Adipocyte (in vitro differentiated cells): Measurements from ENCODE around the gene RNF114.
A peak's percentile ranks its signal among the peaks of the same experiment; 100 is the strongest.
"Not testable (repeated sequence)": the region's sequence is repeated elsewhere in the genome, so short reads cannot be mapped to it uniquely, and the experiment has no call there.

Source experiments
- DNase-seq: peaks from one replicate; pipeline ENCODE4 v3.0.0-alpha.2; 2015; ENCODE audit warnings: low read depth
- H3K27me3 ChIP-seq: replicated peaks from 2 replicates; pipeline ENCODE4 v1.7.0; 2013; ENCODE audit warnings: mild to moderate bottlenecking, low read length, moderate library complexity; ENCODE audit not compliant: control insufficient read depth, insufficient read depth
- H3K36me3 ChIP-seq: 2 replicates; pipeline ENCODE4 v1.7.0; 2013; ENCODE audit warnings: low read length, mild to moderate bottlenecking, moderate library complexity; ENCODE audit not compliant: control insufficient read depth, insufficient read depth, severe bottlenecking
- H3K4me1 ChIP-seq: 2 replicates; pipeline ENCODE4 v1.7.0; 2013; ENCODE audit warnings: mild to moderate bottlenecking, low read length, moderate library complexity; ENCODE audit not compliant: control insufficient read depth, insufficient read depth
- H3K4me3 ChIP-seq: 2 replicates; pipeline ENCODE4 v1.7.0; 2013; ENCODE audit warnings: mild to moderate bottlenecking, low read length, moderate library complexity
- H3K9ac ChIP-seq: 2 replicates; pipeline ENCODE4 v1.7.0; 2013; ENCODE audit warnings: mild to moderate bottlenecking, low read length, moderate library complexity
- H3K9me3 ChIP-seq: 2 replicates; pipeline ENCODE4 v1.7.0; 2013; ENCODE audit warnings: mild to moderate bottlenecking, low read length, moderate library complexity; ENCODE audit not compliant: control insufficient read depth

RNF114 gene

GRCh38 chr20:49892260-49892659, 43.9 kb upstream of the RNF114 start:
- Histone ChIP-seq H3K4me3 (no peak overlapping the region), H3K4me1 (peaks cover 48% of the 10 kb centered on the region), H3K9me3 (no peaks in the 10 kb centered on the region), H3K27me3 (no peaks in the 10 kb centered on the region), H3K36me3 (peaks cover 10% of the 10 kb centered on the region), H3K9ac (peak overlapping the region; percentile 63)
- DNase-seq = no peak

GRCh38 chr20:49892817-49893216, 43.4 kb upstream of the RNF114 start:
- Histone ChIP-seq H3K9ac (peak overlapping the region; percentile 63), H3K4me1 (peaks cover 43% of the 10 kb centered on the region), H3K9me3 (no peaks in the 10 kb centered on the region), H3K4me3 (no peak overlapping the region), H3K27me3 (no peaks in the 10 kb centered on the region), H3K36me3 (peaks cover 10% of the 10 kb centered on the region)
- no peak for DNase-seq

GRCh38 chr20:49893242-49894072, 42.7 kb upstream of the RNF114 start:
- Histone ChIP-seq H3K9ac (peak overlapping the region; percentile 63), H3K27me3 (no peaks in the 10 kb centered on the region), H3K9me3 (no peaks in the 10 kb centered on the region), H3K4me3 (no peak overlapping the region), H3K36me3 (peaks cover 10% of the 10 kb centered on the region), H3K4me1 (peaks cover 42% of the 10 kb centered on the region)
- DNase-seq = no peak

GRCh38 chr20:49894073-49894470, 42.1 kb upstream of the RNF114 start:
- Histone ChIP-seq H3K9ac (no peak overlapping the region), H3K27me3 (no peaks in the 10 kb centered on the region), H3K9me3 (no peaks in the 10 kb centered on the region), H3K4me1 (peaks cover 42% of the 10 kb centered on the region), H3K36me3 (peaks cover 7% of the 10 kb centered on the region), H3K4me3 (no peak overlapping the region)
- DNase-seq = no peak

DNA sequence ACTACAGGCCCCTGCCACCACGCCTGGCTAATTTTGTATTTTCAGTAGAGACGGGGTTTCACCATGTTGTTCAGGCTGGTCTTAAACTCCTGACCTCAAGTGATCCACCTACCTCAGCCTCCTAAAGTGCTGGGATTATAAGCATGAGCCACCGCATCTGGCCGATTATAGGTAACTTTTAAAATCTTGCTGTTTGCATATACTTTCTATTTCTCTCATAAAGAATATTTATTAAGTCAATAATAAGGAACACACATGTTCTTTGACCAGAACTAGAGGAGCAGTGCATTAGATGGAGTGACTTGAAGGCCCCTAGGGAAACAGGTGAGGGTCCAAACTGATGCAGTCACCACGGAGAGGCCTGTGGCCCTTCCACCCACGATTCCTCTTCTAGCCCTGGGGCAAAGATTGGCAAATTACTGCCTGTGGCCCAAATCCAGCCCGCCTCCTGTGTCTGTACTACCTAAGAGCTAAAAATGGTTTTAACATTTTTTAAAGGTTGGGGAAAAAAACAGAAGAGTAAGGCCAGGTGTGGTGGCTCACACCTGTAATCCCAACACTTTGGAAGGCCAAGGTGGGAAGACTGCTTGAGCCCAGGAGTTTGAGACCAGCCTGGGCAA, 40.6 kb upstream of the RNF114 start:
- Histone ChIP-seq H3K9ac (peak overlapping the region; percentile 9), H3K4me1 (peaks cover 42% of the 10 kb centered on the region)
- not testable (repeated sequence) for DNase-seq, H3K4me3 ChIP-seq, H3K27me3 ChIP-seq, H3K36me3 ChIP-seq, H3K9me3 ChIP-seq

- no peak overlapping the region for H3K9ac ChIP-seq
- peaks cover 42% of the 10 kb centered on the region for H3K4me1 ChIP-seq
- no peaks in the 10 kb centered on the region for H3K27me3 ChIP-seq
- H3K36me3 ChIP-seq = no peaks in the 10 kb centered on the region
- DNase-seq = peak; percentile 42
- no peaks in the 10 kb centered on the region for H3K9me3 ChIP-seq
- no peak overlapping the region for H3K4me3 ChIP-seq
Observed at GRCh38 chr20:49896204-49896603, 40.0 kb upstream of the RNF114 start.

DNA sequence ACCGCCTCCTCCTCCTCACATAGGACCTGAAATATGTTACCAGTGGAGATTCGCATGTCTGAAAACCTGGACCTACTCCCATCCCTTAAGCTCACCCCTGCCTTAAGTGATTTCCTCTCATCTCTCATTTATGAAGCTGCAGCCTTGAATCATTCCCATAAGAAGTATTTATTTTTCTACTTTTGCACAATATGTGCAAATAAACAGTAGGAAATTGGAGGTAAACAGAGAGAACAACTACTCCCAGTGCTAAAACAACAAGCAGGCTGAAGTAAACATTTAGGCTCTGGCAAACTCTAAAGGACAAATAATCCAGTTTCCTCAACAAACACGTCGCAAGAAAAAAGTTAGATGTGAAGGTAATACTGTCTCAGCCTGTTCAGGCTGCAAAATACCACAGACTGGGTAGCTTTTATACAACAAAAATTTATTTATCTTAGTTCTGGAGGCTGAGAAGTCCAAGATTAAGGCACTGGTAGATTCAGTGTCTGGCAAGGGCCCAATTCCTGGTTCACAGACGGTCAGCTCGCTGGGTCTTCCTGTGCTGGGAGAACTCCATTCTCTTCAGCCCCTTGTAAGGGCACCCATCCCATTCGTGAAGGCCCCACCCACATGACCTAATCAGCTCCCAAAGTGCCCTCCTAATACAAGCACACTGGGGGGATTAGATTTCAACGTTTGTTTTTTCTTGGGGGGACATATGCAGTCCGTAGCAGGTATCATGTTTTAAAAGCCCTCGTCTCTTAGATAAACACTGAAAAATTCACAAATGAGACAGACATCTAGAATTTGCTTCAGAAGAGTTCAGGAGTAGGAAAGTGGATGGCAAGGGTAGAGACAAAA, 36.4 kb upstream of the RNF114 start:
- H3K9me3 ChIP-seq = no peaks in the 10 kb centered on the region
- DNase-seq = no peak
- H3K9ac ChIP-seq = no peak overlapping the region
- H3K4me1 ChIP-seq = peaks cover 19% of the 10 kb centered on the region
- H3K4me3 ChIP-seq = no peak overlapping the region
- no peaks in the 10 kb centered on the region for H3K27me3 ChIP-seq
- peaks cover 8% of the 10 kb centered on the region for H3K36me3 ChIP-seq

- Histone ChIP-seq H3K4me3 (no peak overlapping the region), H3K36me3 (peaks cover 27% of the 10 kb centered on the region), H3K9ac (no peak overlapping the region), H3K4me1 (peaks cover 7% of the 10 kb centered on the region), H3K9me3 (no peaks in the 10 kb centered on the region), H3K27me3 (no peaks in the 10 kb centered on the region)
- DNase-seq = no peak
Observed at GRCh38 chr20:49901588-49901987, 34.6 kb upstream of the RNF114 start.

DNA sequence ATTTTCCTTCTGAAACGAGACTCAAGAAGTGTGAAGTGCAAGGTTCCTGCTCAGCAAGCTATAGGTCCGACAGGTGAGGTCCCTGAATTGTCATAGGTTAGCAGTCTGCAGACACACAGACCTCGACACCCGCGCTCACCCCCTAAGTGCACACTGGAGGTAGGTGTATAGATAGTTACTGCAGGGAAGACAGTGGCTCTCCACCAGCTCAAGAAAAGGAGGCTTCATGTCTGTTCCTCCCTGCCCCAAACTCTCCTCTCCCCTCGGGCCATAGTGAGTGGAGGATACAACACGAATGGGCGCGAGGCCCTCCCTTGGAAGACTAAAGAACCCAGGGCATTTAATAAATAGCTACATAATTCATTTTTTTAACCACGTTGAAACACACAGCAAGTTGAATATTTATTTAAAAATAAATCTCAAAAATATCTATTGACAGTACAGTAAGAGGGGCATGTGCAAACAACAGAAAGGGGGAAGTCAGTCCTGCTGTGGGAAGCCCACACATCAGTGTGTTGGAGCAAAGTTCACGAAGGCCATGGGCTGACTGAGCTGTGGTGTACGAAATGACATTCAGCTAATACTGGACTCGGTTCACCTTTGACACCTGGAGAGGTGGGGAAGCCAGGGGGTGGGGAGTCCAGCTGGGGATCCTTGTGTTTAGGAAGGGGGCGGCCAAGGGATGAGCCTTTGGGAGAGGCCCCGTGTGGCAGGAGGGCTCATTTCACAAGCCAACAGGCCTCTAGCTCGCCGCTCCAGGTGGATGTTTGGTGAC, 31.6 kb upstream of the RNF114 start:
- Histone ChIP-seq H3K36me3 (peaks cover 41% of the 10 kb centered on the region), H3K9ac (no peak overlapping the region), H3K9me3 (no peaks in the 10 kb centered on the region), H3K4me3 (no peak overlapping the region), H3K4me1 (no peaks in the 10 kb centered on the region), H3K27me3 (no peaks in the 10 kb centered on the region)
- DNase-seq = no peak

DNA sequence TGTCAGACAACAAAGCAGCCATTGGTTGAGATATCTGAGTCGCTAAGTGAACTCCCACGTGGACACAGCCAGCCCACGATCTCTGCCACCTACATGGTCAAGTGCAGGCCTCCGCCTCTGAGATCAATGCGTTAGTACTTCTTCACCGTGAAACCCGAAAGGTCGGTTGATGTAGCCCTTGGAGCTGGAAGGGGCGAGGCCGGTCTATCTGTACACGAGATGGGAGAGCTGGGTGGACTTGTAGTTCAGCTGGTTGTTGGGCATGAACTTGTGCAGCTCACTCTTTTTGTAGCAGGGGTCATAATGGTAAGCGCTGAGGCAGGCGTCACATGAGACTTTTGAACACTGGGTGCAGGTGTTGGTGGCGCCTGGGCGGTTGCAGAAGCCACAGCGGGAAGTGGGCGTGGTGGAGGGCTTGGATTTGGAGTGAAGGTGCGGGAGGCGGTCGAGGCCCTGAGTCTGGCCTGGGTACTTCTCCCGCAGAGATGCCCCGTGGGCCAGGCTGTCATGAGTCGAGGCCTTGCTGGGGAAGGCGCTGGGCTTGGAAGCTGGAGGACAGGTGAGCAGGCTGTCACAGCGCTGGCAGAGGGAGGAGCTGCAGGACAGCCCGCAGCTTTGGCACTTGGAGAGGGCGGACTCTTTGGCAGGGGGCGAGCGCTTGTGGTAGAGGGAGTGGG, 30.6 kb upstream of the RNF114 start:
- H3K4me3 ChIP-seq = no peak overlapping the region
- H3K9me3 ChIP-seq = no peaks in the 10 kb centered on the region
- H3K27me3 ChIP-seq = no peaks in the 10 kb centered on the region
- no peak overlapping the region for H3K9ac ChIP-seq
- no peak for DNase-seq
- peaks cover 41% of the 10 kb centered on the region for H3K36me3 ChIP-seq
- no peaks in the 10 kb centered on the region for H3K4me1 ChIP-seq
